Measurements from ENCODE around the gene KCTD2. TPM values are rescaled to one million over a fixed set of nuclear protein-coding genes. Genes with fewer than 3 reads are reported as not detected.
"Not testable (repeated sequence)": the region's sequence is repeated elsewhere in the genome, so short reads cannot be mapped to it uniquely, and the experiment has no call there.

KCTD2 gene
- total RNA-seq, 1 donor from 2014 or later, result 17.1 TPM

GRCh38 chr17:75036643-75037268 lies 10.3 kb upstream of the KCTD2 start:
- Mint-ChIP-seq H3K4me3 (ENCODE audit: unreplicated experiment) (peak overlapping the region; percentile 1), H3K9me3 (ENCODE audit: unreplicated experiment) (peaks cover 2% of the 10 kb centered on the region), H3K27ac (ENCODE audit: unreplicated experiment) (peak overlapping the region; percentile 34), H3K27me3 (ENCODE audit: low read depth, unreplicated experiment) (peaks cover 6% of the 10 kb centered on the region), H3K36me3 (ENCODE audit: low read depth, unreplicated experiment) (peaks cover 12% of the 10 kb centered on the region), H3K4me1 (ENCODE audit: low read depth, unreplicated experiment) (no peaks in the 10 kb centered on the region)
- TF ChIP-seq EZH2 (IDR thresholded peaks at IDR 0.05; ENCODE audit: insufficient read depth, low read length), result no peak
- TF ChIP-seq, protein P1, sequence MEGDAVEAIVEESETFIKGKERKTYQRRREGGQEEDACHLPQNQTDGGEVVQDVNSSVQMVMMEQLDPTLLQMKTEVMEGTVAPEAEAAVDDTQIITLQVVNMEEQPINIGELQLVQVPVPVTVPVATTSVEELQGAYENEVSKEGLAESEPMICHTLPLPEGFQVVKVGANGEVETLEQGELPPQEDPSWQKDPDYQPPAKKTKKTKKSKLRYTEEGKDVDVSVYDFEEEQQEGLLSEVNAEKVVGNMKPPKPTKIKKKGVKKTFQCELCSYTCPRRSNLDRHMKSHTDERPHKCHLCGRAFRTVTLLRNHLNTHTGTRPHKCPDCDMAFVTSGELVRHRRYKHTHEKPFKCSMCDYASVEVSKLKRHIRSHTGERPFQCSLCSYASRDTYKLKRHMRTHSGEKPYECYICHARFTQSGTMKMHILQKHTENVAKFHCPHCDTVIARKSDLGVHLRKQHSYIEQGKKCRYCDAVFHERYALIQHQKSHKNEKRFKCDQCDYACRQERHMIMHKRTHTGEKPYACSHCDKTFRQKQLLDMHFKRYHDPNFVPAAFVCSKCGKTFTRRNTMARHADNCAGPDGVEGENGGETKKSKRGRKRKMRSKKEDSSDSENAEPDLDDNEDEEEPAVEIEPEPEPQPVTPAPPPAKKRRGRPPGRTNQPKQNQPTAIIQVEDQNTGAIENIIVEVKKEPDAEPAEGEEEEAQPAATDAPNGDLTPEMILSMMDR (IDR thresholded peaks at IDR 0.05; ENCODE audit: insufficient read depth, low read depth, low read length), result no peak
- Histone ChIP-seq H3K9me3 (ENCODE audit: insufficient read depth, low read depth, low read length) (no peaks in the 10 kb centered on the region), H3K4me1 (ENCODE audit: insufficient read depth, low read length) (peaks cover 19% of the 10 kb centered on the region), H3K27me3 (ENCODE audit: insufficient read depth, low read length) (no peaks in the 10 kb centered on the region), H3K79me2 (ENCODE audit: insufficient read depth, low read length) (no peaks in the 10 kb centered on the region), H3K9ac (ENCODE audit: low read length) (no peak overlapping the region), H3K36me3 (ENCODE audit: insufficient read depth, low read length) (peaks cover 10% of the 10 kb centered on the region), H2AFZ (ENCODE audit: low read depth, low read length) (no peak overlapping the region), H3K27ac (ENCODE audit: low read depth, low read length) (no peak overlapping the region), H3K4me2 (ENCODE audit: low read length) (no peak overlapping the region), H4K20me1 (ENCODE audit: insufficient read depth, low read length) (peaks cover 3% of the 10 kb centered on the region), H3K4me3 (ENCODE audit: insufficient read depth, low read depth, low read length) (no peak overlapping the region)
- FAIRE-seq, result no peak
- DNase-seq (ENCODE audit: low read depth), result peak; percentile 61

DNA sequence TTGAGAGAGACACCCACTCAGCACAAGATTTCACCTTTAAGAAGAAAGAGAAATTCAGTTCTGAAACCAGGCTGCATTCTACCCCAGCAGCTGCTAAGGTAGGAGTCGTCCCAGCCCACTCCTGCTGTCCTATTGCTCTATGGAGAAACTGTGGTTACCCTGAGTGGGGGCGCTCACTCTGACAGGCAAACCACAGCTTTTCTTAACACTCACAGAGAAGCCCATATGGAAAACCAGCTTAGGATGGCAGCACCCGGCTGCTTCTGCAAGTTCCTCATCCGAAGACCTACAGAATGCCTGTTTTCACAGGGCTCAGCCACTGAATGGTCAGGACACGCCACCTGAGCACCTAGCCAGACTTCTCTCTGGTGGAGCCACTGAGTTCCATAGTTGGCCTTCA lies 7.8 kb upstream of the KCTD2 start:
- H3K4me1 ChIP-seq (ENCODE audit: insufficient read depth, low read length), result peaks cover 4% of the 10 kb centered on the region
- Mint-ChIP-seq H3K4me1 (ENCODE audit: low read depth, unreplicated experiment) (no peaks in the 10 kb centered on the region), H3K9me3 (ENCODE audit: unreplicated experiment) (no peaks in the 10 kb centered on the region), H3K4me3 (ENCODE audit: unreplicated experiment) (no peak overlapping the region), H3K27me3 (ENCODE audit: low read depth, unreplicated experiment) (no peaks in the 10 kb centered on the region), H3K27ac (ENCODE audit: unreplicated experiment) (no peak overlapping the region), H3K36me3 (ENCODE audit: low read depth, unreplicated experiment) (peaks cover 18% of the 10 kb centered on the region)
- H3K27me3 ChIP-seq (ENCODE audit: insufficient read depth, low read length), result no peaks in the 10 kb centered on the region
- H4K20me1 ChIP-seq (ENCODE audit: insufficient read depth, low read length), result no peaks in the 10 kb centered on the region
- H3K36me3 ChIP-seq (ENCODE audit: insufficient read depth, low read length), result peaks cover 10% of the 10 kb centered on the region
- no peak for DNase-seq (ENCODE audit: low read depth)
- no peak overlapping the region for H3K4me2 ChIP-seq (ENCODE audit: low read length)
- no peaks in the 10 kb centered on the region for H3K9me3 ChIP-seq (ENCODE audit: insufficient read depth, low read depth, low read length)
- no peak overlapping the region for H2AFZ ChIP-seq (ENCODE audit: low read depth, low read length)
- FAIRE-seq, result no peak
- TF ChIP-seq, protein P1 (IDR thresholded peaks at IDR 0.05; ENCODE audit: insufficient read depth, low read depth, low read length), result no peak
- no peak overlapping the region for H3K4me3 ChIP-seq (ENCODE audit: insufficient read depth, low read depth, low read length)
- H3K27ac ChIP-seq (ENCODE audit: low read depth, low read length), result no peak overlapping the region
- H3K9ac ChIP-seq (ENCODE audit: low read length), result no peak overlapping the region
- no peaks in the 10 kb centered on the region for H3K79me2 ChIP-seq (ENCODE audit: insufficient read depth, low read length)

DNA sequence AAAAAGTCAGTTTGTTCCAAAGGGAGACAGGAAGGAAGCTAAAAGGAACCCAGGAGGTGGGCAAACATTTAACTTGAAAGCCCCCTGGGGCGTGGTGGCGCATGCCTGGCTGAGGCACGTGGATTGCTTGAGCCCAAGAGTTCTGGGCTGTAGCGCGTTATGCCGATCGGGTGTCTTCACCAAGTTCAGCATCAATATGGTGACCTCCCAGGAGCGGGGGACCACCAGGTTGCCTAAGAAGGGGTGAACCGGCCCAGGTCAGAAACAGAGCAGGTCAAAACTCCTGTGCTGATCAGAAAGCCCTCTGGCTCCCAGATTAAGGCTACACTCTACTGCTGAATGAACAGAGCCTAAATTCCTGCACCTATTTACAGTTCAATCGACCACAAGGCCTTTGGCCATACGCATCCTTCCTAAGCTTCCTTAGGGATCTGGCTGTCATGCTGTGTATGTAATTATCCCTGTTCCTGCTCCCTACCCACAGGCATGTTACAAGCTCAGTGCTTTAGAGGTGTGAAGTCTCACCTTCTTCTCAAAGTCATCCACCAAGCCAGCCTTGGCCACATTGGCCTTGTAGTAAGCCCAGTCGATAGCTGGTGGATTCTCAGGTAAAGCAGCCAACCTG lies 5.3 kb upstream of the KCTD2 start:
- Histone ChIP-seq H3K9me3 (ENCODE audit: insufficient read depth, low read depth, low read length) (no peaks in the 10 kb centered on the region), H3K9ac (ENCODE audit: low read length) (no peak overlapping the region), H3K4me1 (ENCODE audit: insufficient read depth, low read length) (no peaks in the 10 kb centered on the region), H3K36me3 (ENCODE audit: insufficient read depth, low read length) (peaks cover 10% of the 10 kb centered on the region), H3K4me2 (ENCODE audit: low read length) (no peak overlapping the region), H3K4me3 (ENCODE audit: insufficient read depth, low read depth, low read length) (no peak overlapping the region), H2AFZ (ENCODE audit: low read depth, low read length) (no peak overlapping the region), H3K27me3 (ENCODE audit: insufficient read depth, low read length) (no peaks in the 10 kb centered on the region), H3K27ac (ENCODE audit: low read depth, low read length) (no peak overlapping the region), H4K20me1 (ENCODE audit: insufficient read depth, low read length) (no peaks in the 10 kb centered on the region), H3K79me2 (ENCODE audit: insufficient read depth, low read length) (peaks cover 14% of the 10 kb centered on the region)
- DNase-seq (ENCODE audit: low read depth), result no peak
- Mint-ChIP-seq H3K9me3 (ENCODE audit: unreplicated experiment) (no peaks in the 10 kb centered on the region), H3K27me3 (ENCODE audit: low read depth, unreplicated experiment) (no peaks in the 10 kb centered on the region), H3K27ac (ENCODE audit: unreplicated experiment) (no peak overlapping the region), H3K4me1 (ENCODE audit: low read depth, unreplicated experiment) (peaks cover 7% of the 10 kb centered on the region), H3K4me3 (ENCODE audit: unreplicated experiment) (no peak overlapping the region), H3K36me3 (ENCODE audit: low read depth, unreplicated experiment) (peaks cover 18% of the 10 kb centered on the region)
- TF ChIP-seq EZH2 (IDR thresholded peaks at IDR 0.05; ENCODE audit: insufficient read depth, low read length), result no peak
- TF ChIP-seq, protein P1 (IDR thresholded peaks at IDR 0.05; ENCODE audit: insufficient read depth, low read depth, low read length), result no peak
- no peak for FAIRE-seq

DNA sequence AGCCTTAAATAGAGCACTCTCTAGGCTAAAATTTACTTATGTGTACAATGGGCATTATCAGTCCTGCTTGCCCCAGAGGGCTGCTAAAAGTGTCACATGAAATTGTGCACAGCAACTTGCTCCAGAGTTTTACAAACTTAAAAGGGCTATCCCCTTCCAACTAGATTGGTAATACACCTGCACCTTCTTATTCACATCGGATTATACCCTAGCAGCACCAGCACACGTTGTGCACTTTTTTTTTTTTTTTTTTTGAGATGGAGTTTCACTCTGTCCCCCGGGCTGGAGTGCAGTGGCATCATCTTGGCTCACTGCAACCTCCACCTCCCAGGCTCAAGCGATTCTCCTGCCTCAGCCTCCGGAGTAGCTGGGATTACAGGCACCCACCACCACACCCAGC lies 3.2 kb upstream of the KCTD2 start:
- H3K9me3 ChIP-seq (ENCODE audit: insufficient read depth, low read depth, low read length); H3K4me2 ChIP-seq (ENCODE audit: low read length); H3K4me3 ChIP-seq (ENCODE audit: insufficient read depth, low read depth, low read length); H3K4me3 Mint-ChIP-seq (ENCODE audit: unreplicated experiment); H3K27me3 Mint-ChIP-seq (ENCODE audit: low read depth, unreplicated experiment); H3K27me3 ChIP-seq (ENCODE audit: insufficient read depth, low read length); H3K36me3 ChIP-seq (ENCODE audit: insufficient read depth, low read length); H3K9ac ChIP-seq (ENCODE audit: low read length); H2AFZ ChIP-seq (ENCODE audit: low read depth, low read length); H3K27ac ChIP-seq (ENCODE audit: low read depth, low read length); FAIRE-seq; DNase-seq (ENCODE audit: low read depth); H3K27ac Mint-ChIP-seq (ENCODE audit: unreplicated experiment); H3K9me3 Mint-ChIP-seq (ENCODE audit: unreplicated experiment): not testable (repeated sequence)
- Histone ChIP-seq H4K20me1 (ENCODE audit: insufficient read depth, low read length) (peaks cover 11% of the 10 kb centered on the region), H3K79me2 (ENCODE audit: insufficient read depth, low read length) (peaks cover 26% of the 10 kb centered on the region), H3K4me1 (ENCODE audit: insufficient read depth, low read length) (peaks cover 11% of the 10 kb centered on the region)
- peaks cover 11% of the 10 kb centered on the region for H3K4me1 Mint-ChIP-seq (ENCODE audit: low read depth, unreplicated experiment)
- peaks cover 13% of the 10 kb centered on the region for H3K36me3 Mint-ChIP-seq (ENCODE audit: low read depth, unreplicated experiment)
